Psoas muscle (tissue), 8 donors: ENCODE measurements around the gene PTPRD. TPM values are rescaled to one million over a fixed set of nuclear protein-coding genes. Genes with fewer than 3 reads are reported as not detected.

Experiments
- ATAC-seq, 4 donors: fragments of 200-7000 bp; cut with Tn5 transposase; one replicate each; pipeline ENCODE4 v1.9.1; 2020; ENCODE audit warnings: moderate library complexity in 3 of 4, mild to moderate bottlenecking in 2 of 4
- DNase-seq, 2 donors: peaks; one replicate each; pipeline ENCODE4 v3.0.0-alpha.2; 2020
- H3K27ac ChIP-seq: fragments of 200-600 bp; one replicate; pipeline ENCODE4 v1.8.0; 2022
- H3K27me3 ChIP-seq, 3 donors: fragments of 200-600 bp in 1 of 3; one replicate each; pipeline versions ENCODE4 v1.6.1 to v1.8.0; 2013 to 2022; ENCODE audit warnings: low read length in 2 of 3, mild to moderate bottlenecking in 2 of 3, moderate library complexity in 1 of 3; ENCODE audit not compliant: insufficient read depth in 3 of 3
- H3K36me3 ChIP-seq, 2 donors: fragments of 200-600 bp in 1 of 2; one replicate each; pipeline versions ENCODE4 v1.6.1 to v1.8.0; 2013 to 2022; ENCODE audit warnings: low read depth in 1 of 2, mild to moderate bottlenecking in 1 of 2, moderate library complexity in 1 of 2; ENCODE audit not compliant: insufficient read depth in 1 of 2
- H3K4me1 ChIP-seq: fragments of 200-600 bp; one replicate; pipeline ENCODE4 v1.8.0; 2022
- H3K4me3 ChIP-seq: fragments of 200-600 bp; one replicate; pipeline ENCODE4 v1.8.0; 2022; ENCODE audit warnings: mild to moderate bottlenecking
- H3K9me3 ChIP-seq: fragments of 200-600 bp; one replicate; pipeline ENCODE4 v1.8.0; 2022
- CTCF ChIP-seq: fragments of 200-600 bp; IDR thresholded peaks from one replicate; pipeline ENCODE4 v1.8.0; 2022; ENCODE audit warnings: antibody characterized with exemption
- WGBS, 3 donors: extraction: QIAGEN DNeasy Blood & Tissue Kit; methylation state at CpG; one replicate each; pipeline versions ENCODE4 v1.1.6 to v1.1.7; 2013; 5-methylcytosine and 5-hydroxymethylcytosine counted together
- intact Hi-C, 2 donors: fragments of 100-400 bp; cut with DNase I; formaldehyde crosslinking; loops; one replicate each; pipeline versions ENCODE4 v1.11.0 to v1.14.2; 2022
- polyA plus RNA-seq, 3 donors: library from polyadenylated mRNA; stranded (reverse); fragments of 200-250 nt; gene quantifications; one replicate each; pipeline ENCODE4 v1.2.3, GENCODE V29; 2013
- total RNA-seq, 4 donors: library from RNA; stranded (reverse); fragmentation: NEBNext Ultra II Directional in 2 of 4; extraction: Animal tissue kit (Norgen Biotek cat#: 25700) in 2 of 4; gene quantifications; one replicate each; pipeline versions ENCODE4 v1.2.1 to v1.2.4, GENCODE V29; 2021 to 2023
- donor health status: healthy with polysubstance abuse.
- donor health status: DM: no; HTN: no; CAD: no; lungs with moderate emphysema.
- donor health status: Bipolar disorder and iron deficiency.
- donor health status: healthy.
- donor health status: DM: yes; HTN: yes; CAD: no.
- donor health status: DM: no; HTN: no; CAD: no.
- donor health status: DM: no; HTN: no; CAD: no.
- donor health status: DM: yes; HTN: yes; CAD: no.

PTPRD gene
- total and polyA plus RNA-seq, 7 donors, result 0.44 to 3.1 (median 0.91) TPM

DNA sequence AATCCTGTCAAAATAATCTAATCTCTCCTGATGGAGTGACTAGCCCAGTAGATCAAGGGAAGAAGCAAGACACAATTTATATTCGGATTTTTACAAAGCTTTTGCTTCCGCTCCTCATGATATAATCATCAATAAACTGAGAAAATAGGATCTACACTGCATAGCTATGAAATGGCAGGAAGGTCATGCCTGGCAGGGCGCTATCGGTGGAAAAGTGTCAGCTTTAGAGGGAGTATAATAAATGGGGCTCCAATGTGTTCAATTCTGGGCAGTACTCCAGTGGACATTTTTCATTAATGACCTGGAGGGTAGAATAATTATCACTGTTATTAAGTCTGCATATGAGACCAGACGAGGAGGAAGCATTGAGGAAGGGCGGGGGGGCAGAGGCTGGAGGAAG is 1799.9 kb downstream of the PTPRD start:
- 71 to 84% (median 72%) methylated on average over 6 of the region's 6 CpGs for WGBS, 3 donors
- no peak for TF ChIP-seq CTCF
- no peak for DNase-seq
- H3K36me3 ChIP-seq, result no peaks in the 10 kb centered on the region
- H3K9me3 ChIP-seq, result no peaks in the 10 kb centered on the region
- no peak overlapping the region for H3K4me3 ChIP-seq
- H3K27ac ChIP-seq, result no peak overlapping the region
- ATAC-seq, result no peak
- intact Hi-C loops, result no loop called here
- H3K4me1 ChIP-seq, result no peaks in the 10 kb centered on the region
- H3K27me3 ChIP-seq, result no peaks in the 10 kb centered on the region

DNA sequence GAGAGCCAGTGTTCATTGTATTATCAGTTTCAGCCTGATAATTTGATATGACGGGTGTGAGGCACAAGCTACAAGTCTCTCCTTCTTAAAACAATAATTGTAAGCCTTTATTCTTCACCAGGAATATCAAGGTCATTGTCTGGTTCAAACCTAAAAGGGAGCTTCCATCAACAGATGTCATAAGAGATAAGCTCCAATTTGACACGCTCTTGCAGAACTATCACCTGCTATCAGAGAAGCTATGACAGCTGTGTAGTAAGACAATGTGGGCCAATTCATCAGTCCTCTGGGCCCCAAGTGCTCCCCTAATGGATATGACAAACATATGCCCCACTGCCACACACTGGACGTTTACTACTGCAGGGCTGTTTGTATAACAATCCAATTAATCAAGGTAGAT is 1803.1 kb downstream of the PTPRD start:
- DNase-seq (no peak), ATAC-seq (no peak)
- H3K27me3 ChIP-seq, result no peaks in the 10 kb centered on the region
- intact Hi-C loops, result no loop called here
- WGBS, 3 donors, result 74 to 80% (median 75%) methylated on average over 3 of the region's 3 CpGs
- no peaks in the 10 kb centered on the region for H3K36me3 ChIP-seq
- TF ChIP-seq CTCF, result no peak
- H3K27ac ChIP-seq, result no peak overlapping the region
- no peaks in the 10 kb centered on the region for H3K9me3 ChIP-seq
- no peaks in the 10 kb centered on the region for H3K4me1 ChIP-seq
- H3K4me3 ChIP-seq, result no peak overlapping the region

DNA sequence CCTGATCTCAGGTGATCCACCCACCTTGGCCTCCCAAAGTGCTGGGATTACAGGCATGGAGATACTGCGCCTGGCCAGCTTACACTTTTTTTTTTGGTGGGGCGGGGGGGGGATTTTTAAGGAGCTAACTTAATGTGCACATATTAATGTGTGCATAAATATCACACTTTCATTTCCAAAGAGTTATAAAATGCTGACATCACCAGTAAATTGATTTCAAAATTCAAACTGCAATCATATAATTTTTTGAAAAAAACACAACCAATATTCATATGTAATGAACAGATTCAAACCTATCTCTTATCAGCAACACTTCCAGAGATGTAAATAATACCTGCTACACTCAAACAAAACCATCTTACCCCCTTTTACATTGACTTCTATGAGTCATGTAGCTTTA is 1806.7 kb downstream of the PTPRD start:
- intact Hi-C loops, result no loop called here
- H3K9me3 ChIP-seq, result no peaks in the 10 kb centered on the region
- H3K4me3 ChIP-seq, result no peak overlapping the region
- no peak for TF ChIP-seq CTCF
- no peak for ATAC-seq
- no peak overlapping the region for H3K27ac ChIP-seq
- no peak for DNase-seq
- H3K27me3 ChIP-seq, result no peaks in the 10 kb centered on the region
- WGBS, 3 donors, result 89 to 94% (median 92%) methylated on average over 2 of the region's 2 CpGs
- H3K36me3 ChIP-seq, result no peaks in the 10 kb centered on the region
- H3K4me1 ChIP-seq, result no peaks in the 10 kb centered on the region

DNA sequence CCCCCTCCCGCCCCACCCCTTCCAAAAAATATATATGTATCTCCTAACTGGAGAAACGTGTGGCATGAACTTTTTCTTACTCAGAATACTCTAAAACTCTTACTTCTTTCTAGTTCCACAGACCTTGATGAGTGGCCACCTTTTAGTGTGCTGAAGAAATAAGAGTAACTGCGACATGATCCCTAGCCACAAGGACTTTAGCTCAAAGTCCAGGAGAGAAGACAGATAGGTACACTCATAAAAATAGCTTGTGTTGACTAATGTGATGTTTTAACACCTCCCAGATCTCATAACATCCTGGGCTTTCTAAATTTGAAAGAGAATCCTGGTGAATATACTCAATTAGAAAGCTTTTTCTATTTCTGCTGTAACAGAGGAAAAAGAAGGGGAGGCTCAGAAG is 1808.2 kb downstream of the PTPRD start:
- no peak for TF ChIP-seq CTCF
- WGBS, 3 donors, result 82 to 91% (median 85%) methylated on average over 3 of the region's 3 CpGs
- no peak overlapping the region for H3K27ac ChIP-seq
- ATAC-seq (no peak), DNase-seq (no peak)
- no peaks in the 10 kb centered on the region for H3K9me3 ChIP-seq
- no peaks in the 10 kb centered on the region for H3K4me1 ChIP-seq
- no peaks in the 10 kb centered on the region for H3K27me3 ChIP-seq
- intact Hi-C loops, result no loop called here
- H3K4me3 ChIP-seq, result no peak overlapping the region
- H3K36me3 ChIP-seq, result no peaks in the 10 kb centered on the region

GRCh38 chr9:8802242-8802641 is 1810.6 kb downstream of the PTPRD start:
- DNase-seq (no peak), ATAC-seq (no peak)
- H3K36me3 ChIP-seq, result no peaks in the 10 kb centered on the region
- intact Hi-C loops, result no loop called here
- no peaks in the 10 kb centered on the region for H3K27me3 ChIP-seq
- H3K4me3 ChIP-seq, result no peak overlapping the region
- no peaks in the 10 kb centered on the region for H3K9me3 ChIP-seq
- no peak for TF ChIP-seq CTCF
- WGBS, 3 donors, result 89 to 93% (median 92%) methylated on average over 4 of the region's 4 CpGs
- H3K4me1 ChIP-seq, result no peaks in the 10 kb centered on the region
- no peak overlapping the region for H3K27ac ChIP-seq
